ENCODE data around the gene IL1F10.

Gene IL1F10

DNA sequence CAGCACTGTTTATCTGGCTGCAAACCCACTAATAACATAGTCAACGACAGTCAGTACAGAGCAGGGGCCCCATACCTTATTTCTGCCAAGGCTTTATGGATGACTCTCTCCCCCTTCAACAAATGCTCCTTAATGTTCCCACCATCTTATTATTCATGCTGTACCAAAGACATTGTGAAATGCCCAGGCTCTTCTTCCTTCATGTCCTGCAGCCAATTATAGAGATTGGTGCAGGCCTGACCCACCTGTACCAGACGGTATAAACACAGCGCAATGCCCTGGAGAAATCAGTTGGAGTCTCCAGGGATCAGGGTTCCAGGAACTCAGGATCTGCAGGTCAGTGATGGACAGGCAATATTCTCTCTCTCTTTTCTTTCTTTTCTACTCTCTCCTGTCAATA lies at the start of gene IL1F10:
Gene IL1F10, plus strand, starts transcription at position 290 of the 400 bp plus-strand sequence. CDS start 4,769 bp downstream, outside the sequence.
- no peak for DNase-seq

DNA sequence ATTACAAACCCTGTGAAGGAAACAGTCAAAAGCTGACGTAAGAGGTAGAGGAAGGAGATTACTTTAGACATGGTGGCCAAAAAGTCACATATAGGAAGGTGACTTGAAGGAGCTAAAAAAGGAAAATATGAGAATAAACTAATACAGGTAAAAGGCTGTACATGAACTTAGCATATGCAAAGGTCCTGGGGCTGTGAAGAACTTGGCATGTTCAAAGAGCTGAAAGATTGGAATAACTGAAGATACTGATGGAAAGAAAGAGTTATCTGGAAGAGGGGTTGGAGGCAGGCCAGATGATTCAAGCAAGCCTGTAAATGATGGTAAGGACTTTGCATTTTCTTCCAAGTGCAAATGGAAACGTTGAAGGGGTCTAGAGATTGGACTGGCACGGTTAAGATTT lies 49.3 kb upstream of the IL1F10 start:
- no peak for DNase-seq

DNA sequence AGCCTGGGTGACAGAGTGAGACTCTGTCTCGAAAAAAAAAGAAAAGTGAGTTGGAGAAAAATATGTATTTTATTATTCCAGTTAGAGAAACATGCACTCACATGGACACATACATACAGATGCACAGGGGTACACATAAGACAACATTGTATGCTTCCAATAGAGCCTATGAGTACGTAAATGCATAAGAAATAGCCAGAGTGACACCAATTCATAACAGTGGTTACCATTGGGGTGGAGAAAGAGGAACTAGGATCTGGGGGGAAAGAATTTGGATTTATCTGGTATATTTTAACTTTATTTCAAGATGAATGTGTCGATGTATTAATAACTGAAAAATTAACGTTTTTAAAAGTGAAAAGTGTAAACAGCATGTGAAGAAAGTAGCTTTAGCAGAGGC lies 46.5 kb upstream of the IL1F10 start:
- no peak for DNase-seq

- DNase-seq: no peak
Measured at GRCh38 chr2:113024764-113025163, 43.0 kb upstream of the IL1F10 start.

DNA sequence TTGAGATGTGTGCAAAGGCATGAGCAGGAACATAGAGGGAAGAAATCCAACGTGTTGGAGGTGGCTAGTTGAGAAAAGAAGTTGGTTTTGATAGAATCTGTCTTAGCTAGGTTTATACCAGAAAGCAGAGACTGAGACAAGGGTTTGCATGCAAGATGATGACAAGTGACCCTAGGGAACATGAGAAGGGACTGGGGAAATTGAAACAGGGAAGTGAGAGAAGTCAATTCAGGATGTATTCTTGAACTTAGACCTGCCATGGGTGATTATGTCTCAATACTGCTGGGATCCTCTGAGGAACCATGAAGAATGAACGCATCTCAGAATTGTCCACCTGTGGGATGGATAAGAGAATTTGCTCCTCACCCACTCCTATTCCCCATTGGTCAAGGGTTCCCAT lies 42.0 kb upstream of the IL1F10 start:
- no peak for DNase-seq

GRCh38 chr2:113027691-113028090 lies 40.1 kb upstream of the IL1F10 start:
- no peak for DNase-seq

DNA sequence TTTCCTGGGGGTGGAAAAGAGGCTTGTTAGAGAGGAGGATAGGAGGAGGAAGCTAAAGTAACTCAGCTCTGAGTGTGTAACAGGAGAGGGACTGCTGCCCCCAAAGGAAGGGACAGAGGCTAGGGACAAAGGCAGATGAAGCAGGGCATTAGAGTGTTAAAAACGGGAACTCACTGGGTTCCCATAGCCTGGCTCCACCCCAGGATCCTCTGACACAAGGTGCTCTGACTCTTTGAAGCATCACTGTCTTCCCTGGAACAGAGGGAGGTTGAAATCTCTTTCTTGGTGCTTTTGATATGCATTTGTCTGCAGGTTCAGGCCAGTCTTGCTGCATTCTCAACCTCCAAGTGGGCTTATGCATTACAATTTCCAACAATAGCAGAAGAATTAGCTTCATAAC lies 39.7 kb upstream of the IL1F10 start:
- no peak for DNase-seq

DNA sequence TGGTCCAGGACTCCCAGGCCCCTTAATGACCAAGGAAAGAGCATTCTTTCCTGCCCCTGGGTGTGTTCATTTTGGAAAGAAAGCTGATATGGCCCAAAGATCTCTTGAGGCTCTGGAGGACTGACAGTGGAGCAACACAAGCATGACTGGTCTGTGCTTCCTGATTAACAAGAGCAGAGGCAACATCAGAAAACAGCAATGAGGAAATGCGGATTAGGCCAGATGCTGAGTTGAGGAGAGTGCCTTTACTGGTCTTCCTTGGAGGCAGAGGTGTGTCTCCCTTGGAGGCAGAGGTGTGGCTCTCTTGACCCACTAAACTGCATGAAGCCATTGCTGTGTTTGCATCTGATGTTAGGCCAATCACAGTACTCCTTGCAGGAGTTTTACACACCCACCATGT lies 35.0 kb upstream of the IL1F10 start:
- DNase-seq: no peak

- DNase-seq: no peak
Measured at GRCh38 chr2:113034016-113034415, 33.8 kb upstream of the IL1F10 start.

DNA sequence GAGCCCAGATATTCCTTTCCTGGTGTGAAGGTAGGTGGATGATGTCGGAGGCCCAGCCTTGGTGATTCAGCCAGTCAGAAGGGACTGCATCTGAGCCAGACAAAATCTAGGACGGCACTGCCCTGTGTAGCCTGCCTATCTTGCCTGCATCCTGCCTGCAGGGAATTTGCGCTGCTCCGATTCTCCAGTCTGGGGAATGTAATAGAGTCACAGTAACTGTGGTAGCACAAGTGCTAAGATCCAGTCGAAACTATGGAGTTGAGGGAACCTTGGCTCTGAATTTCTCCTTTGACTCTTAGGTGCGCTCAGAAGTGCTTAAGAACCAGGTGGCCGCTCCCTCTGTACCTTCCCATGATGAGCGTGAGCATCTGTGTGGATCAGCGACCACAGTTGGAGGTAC lies 31.0 kb upstream of the IL1F10 start:
- no peak for DNase-seq

DNA sequence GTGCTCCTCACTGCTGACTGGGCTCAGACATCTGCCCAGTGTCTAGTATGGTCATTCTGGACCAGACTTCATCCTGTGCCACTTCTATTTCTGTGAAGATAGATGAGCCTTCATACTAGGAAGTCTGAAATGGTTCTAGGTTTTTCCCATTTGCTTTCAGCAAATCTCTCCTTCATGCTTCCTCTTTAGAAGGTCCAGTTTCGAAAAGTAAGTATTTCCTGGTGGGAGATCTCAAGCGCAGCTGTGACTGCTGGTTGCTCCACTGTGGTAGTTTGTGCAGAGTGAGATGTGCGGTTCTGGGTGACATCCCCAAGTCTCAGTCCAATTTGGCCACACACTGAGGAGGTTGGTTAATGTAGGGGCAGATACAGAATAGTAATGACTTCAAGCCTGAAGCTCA lies 29.5 kb upstream of the IL1F10 start:
- DNase-seq: no peak

DNA sequence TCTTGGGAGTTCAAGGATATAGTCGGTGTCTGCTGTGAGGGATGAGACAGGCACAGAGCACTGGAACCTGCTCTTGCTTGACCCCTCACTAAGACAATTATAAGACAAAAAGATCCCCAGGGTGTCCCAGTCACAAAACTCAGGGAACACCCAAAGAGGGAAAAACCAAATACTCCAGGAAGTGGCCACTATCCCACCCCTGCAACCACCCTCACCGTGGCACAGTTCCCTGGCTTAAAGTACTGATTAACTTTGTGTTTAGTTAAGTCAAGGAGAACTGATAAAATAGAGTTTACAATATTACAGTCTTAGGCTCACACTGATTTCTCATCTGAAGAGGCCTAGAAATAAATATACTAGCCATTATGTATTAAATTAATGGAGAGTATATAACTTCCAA lies 28.6 kb upstream of the IL1F10 start:
- DNase-seq: no peak

DNA sequence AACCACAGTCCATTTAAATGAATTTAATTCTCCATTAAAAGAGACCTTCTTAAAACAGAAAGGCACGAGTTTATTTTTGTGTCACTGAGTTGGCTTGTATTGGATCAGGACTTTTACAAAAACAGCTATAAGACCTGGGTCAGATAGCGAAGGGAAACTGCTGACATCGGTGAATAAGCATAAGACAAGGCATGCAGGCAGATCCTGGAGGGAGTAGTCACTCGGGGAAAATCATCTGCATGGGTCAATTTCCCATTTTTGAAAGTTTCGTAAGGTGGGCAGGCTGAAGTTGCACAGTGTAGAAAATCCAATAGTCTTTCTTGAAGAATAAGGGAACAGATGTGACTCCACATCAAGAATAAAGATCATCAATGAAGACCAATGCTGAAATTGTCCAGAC lies 28.1 kb upstream of the IL1F10 start:
- no peak for DNase-seq

DNA sequence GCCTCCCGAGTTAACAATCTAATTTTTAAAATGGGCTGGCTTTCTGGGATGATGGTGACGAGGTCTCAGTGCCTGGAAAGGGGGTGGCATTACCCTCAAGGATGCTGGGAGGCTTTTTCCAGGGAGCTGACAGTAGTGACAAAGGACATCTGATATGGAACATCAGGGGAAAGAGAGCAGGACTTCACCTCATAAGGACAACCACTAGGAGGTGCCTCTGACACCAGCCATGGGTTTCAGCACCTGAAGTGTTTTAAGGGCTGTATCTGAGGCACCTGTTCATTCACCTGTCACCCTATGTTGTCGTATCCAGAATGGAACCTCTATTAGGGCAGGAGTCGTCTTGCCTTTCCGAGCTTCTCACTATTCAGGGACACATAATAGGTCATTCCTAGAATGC lies 25.9 kb upstream of the IL1F10 start:
- DNase-seq: no peak

DNA sequence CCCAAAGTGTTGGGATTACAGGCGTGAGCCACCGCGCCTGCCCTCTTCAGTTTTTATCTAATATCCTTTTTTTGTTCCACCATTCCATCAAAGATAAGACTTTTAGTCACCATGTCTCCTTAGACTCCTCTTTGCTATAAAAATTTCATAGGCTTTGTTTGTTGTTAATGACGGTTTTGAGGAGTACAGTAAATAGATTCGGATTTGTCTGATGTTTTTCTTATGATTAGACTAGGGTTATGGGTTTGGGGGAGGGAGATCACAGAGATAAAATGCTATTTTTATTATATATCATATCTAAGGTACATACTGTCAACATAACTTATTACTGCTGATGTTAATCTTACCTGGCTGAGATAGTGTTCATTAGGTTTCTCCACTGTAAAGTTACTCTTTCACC lies 21.3 kb upstream of the IL1F10 start:
- no peak for DNase-seq

DNA sequence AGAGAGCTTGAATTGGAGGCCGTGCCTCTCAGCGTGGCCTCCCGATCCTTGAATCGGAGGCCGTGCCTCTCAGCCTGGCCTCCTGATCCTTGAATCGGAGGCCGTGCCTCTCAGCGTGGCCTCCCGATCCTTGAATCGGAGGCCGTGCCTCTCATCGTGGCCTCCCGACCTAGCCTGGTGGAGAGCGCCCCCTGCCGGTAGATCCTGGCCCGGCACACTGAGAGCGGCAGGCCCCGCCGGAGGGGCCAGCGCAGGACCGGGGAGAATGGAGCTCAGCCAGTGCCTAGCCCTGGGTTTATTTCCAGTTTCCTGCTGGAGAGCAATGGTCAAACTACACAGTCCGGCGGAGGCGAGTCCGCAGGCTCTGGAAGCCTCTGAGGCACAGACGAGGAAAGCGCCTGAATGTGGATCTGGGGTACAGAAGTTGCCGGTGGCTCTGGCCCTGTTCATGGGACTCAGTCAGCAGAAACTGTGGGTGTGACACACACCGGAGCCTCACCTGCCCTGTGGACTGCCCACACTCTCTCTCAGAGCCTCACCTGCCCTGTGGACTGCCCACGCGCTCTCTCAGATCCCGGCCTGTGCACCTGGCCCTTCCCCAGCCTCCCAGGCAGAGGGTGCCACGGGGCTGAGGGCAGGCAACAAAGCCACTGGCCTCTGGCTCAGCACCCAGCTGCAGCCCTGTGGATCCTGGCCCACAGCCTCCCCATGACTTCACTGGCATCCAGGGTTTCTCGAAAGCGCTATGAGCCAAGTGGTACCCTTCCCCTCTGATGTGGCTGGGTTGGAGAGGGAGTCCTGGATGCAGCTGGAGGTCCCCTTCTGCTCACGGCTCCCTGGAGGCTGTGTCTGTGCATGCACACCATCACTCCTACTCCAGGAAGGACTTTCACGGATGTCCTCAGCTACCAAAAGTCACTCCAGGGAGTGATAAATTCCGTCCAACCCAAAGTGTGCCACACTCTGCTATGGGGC lies 16.6 kb upstream of the IL1F10 start:
- DNase-seq: no peak

GRCh38 chr2:113052396-113052917 lies 15.3 kb upstream of the IL1F10 start, which contains the start of gene IL36B:
Gene IL36B, minus strand, starts transcription at chr2:113052867.
- DNase-seq: no peak

DNA sequence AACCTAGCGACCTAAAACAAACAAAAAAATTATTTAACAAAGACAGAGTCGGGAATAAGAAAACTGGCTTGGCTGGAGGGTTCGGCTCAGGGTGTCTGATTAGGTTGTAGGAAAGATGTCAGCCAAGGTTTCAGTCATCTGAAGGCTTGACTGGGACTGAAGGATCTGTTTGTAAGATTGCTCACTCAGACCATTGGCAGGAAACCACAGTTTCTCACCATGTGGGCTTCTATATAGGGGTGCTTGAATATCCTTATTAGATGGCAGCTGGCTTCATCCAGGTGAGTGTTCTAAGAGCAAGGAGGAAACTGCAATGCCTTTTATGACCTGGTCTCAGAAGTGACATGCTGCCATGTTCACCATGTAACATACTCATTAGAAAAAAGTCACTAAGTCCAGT lies 14.1 kb upstream of the IL1F10 start:
- DNase-seq: no peak

GRCh38 chr2:113054066-113054465 lies 13.7 kb upstream of the IL1F10 start:
- DNase-seq: no peak

DNA sequence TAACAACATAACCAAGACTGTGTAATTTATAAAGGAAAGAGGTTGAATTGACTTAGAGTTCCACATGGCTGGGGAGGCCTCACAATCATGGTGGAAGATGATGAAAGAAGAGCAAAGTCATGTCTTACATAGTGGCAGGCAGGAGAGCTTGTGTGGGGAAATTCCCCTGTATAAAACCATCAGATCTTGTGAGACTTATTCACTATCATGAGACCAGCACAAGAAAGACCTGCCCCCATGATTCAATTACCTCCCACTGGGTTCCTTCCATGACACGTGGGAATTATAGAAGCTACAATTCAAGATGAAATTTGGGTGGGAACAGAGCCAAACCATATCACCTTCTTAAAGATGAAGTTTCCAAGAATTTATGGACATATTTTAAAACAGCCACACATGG lies 11.2 kb upstream of the IL1F10 start:
- DNase-seq: no peak

- no peak for DNase-seq
Measured at GRCh38 chr2:113057117-113057516, 10.7 kb upstream of the IL1F10 start.

DNA sequence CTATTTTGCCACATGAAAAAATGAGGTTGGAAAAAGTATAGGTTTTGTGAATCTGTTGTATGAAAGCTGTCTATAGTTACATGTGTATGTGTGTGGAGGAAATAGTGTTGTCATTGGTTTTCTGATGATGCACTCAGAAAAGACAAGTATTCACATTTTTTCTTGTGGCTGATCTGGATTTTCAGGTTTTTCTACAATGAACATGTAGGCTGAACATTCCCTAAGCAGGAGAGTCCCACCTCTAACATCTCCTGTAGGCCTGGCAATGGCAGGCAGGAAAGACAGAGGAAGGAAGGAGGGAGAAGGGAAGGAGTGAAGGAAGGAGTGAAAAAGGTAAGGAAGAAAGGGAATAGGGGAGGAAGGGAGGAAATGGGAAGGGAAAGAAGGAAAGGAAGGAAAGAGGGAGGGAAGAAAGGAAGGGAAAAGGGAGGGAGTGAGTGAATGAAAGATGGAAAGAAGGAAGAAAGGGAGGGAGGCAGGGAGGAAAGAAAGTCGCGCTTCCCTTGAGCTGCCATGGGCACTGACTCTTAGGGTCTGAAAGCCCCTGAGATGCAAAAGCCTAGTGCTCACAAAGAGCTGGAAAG lies 9.3 kb upstream of the IL1F10 start:
- no peak for DNase-seq

DNA sequence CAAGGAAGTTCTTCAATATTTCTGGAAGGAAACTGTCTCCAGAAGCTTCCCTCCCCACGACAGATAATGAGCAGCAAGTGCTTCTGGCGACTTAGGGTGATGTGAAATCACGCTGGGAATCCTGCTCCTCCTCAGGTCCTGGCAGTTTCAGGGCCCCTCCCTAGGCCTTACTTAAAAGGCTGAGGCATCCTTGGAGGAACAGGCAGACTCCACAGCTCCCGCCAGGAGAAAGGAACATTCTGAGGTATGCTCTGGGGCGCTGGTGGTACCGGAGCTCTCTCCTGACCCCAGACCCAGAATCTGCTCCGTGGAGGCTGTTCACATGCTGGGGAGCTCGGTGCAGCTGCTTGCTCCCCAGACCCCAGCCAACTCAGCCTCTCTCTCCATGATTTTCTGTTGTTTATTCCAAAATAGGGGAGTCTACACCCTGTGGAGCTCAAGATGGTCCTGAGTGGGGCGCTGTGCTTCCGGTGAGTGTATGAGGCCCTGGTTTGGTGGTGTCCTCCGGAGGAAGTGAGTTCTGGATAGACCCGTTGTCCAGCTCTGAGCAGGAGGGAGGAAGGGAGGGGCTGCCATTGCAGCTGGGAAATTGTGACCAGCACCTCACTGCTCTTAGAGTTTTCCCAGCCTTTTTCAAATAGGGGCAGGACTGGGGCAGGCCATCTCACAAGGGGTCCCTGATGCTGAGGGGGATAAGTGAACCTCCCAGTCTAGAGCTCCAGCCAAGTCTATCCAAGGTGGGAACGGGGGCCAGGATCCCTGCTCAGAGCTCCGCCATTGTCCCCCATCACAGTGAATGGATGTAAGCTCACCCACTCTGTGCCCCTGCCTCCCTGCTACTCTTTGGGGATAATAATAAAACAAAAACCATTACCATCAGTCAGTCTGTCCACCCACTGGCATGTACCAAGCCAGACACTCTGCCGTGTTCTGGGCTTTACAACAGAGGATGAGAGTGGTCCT lies 8.5 kb upstream of the IL1F10 start, which contains the start of gene IL36RN:
Gene IL36RN, plus strand, starts transcription at position 201 of the 963 bp plus-strand sequence. Its CDS starts 241 bp downstream, at position 442.
- DNase-seq: no peak
